Retinal pigment epithelial cell (primary cell): ENCODE results near the gene MTMR11.

Source experiments
- DNase-seq: peaks from one replicate; pipeline ENCODE4 v3.0.0-alpha.2; 2010; ENCODE audit warnings: low read depth
- H3K4me3 ChIP-seq: 2 replicates; pipeline ENCODE4 v1.5.1; 2011; ENCODE audit warnings: mild to moderate bottlenecking, low read length, control low read depth, moderate library complexity
- CTCF ChIP-seq: conservative IDR thresholded peaks from 2 replicates; pipeline ENCODE4 v1.5.1; 2011; ENCODE audit warnings: low read depth, low read length, control low read depth, inconsistent platforms

Gene MTMR11

GRCh38 chr1:149936992-149937705, 470 bp upstream of the MTMR11 start:
- peak overlapping the region; percentile 75 for H3K4me3 ChIP-seq
- no peak for TF ChIP-seq CTCF
- DNase-seq: peak; percentile 42

GRCh38 chr1:149934356-149934755, 2.3 kb downstream of the MTMR11 start:
- H3K4me3 ChIP-seq: no peak overlapping the region
- no peak for DNase-seq
- no peak for TF ChIP-seq CTCF

- TF ChIP-seq CTCF: no peak
- H3K4me3 ChIP-seq: no peak overlapping the region
- DNase-seq: no peak
Observed at GRCh38 chr1:149933208-149933607, 3.5 kb downstream of the MTMR11 start.

- no peak overlapping the region for H3K4me3 ChIP-seq
- no peak for DNase-seq
- TF ChIP-seq CTCF: no peak
Observed at GRCh38 chr1:149932474-149932873, 4.2 kb downstream of the MTMR11 start.

- no peak overlapping the region for H3K4me3 ChIP-seq
- no peak for DNase-seq
- TF ChIP-seq CTCF: no peak
Observed at GRCh38 chr1:149931212-149931790, 5.4 kb downstream of the MTMR11 start.

GRCh38 chr1:149929856-149930255, 6.8 kb downstream of the MTMR11 start:
- no peak overlapping the region for H3K4me3 ChIP-seq
- TF ChIP-seq CTCF: no peak
- DNase-seq: no peak

- no peak for DNase-seq
- TF ChIP-seq CTCF: no peak
- H3K4me3 ChIP-seq: peak overlapping the region; percentile 91
Observed at GRCh38 chr1:149928401-149928724, 8.3 kb downstream of the MTMR11 start.
